SK-N-SH treated with all-trans-retinoic acid at 6 μM for 48 hours (cell line): ENCODE measurements around the gene HELZ2.

Source experiments
- CREB5 ChIP-seq: fragments of 250-450 bp; sonication (Bioruptor Pico); IDR thresholded peaks from 2 replicates; pipeline ENCODE4 v1.5.1; 2020; ENCODE audit warnings: low read depth, mild to moderate bottlenecking, moderate library complexity
- GLIS3 ChIP-seq: fragments of 250-450 bp; sonication (Bioruptor Pico); IDR thresholded peaks from 2 replicates; pipeline ENCODE4 v1.5.0; 2020; ENCODE audit warnings: mild to moderate bottlenecking, moderate library complexity
- OSR1 ChIP-seq: fragments of 250-450 bp; sonication (Bioruptor Pico); IDR thresholded peaks from 2 replicates; pipeline ENCODE4 v1.8.0; 2022; ENCODE audit warnings: moderate library complexity, mild to moderate bottlenecking, inconsistent platforms
- TCF4 ChIP-seq: fragments of 250-450 bp; sonication (Bioruptor Pico); IDR thresholded peaks from 2 replicates; pipeline ENCODE4 v1.8.0; 2021; ENCODE audit warnings: mild to moderate bottlenecking, moderate library complexity, borderline replicate concordance
- TOX ChIP-seq: fragments of 250-450 bp; sonication (Bioruptor Pico); IDR thresholded peaks from 2 replicates; pipeline ENCODE4 v1.8.0; 2021; ENCODE audit warnings: mild to moderate bottlenecking, moderate library complexity, borderline replicate concordance
- ZC3H10 ChIP-seq: fragments of 250-450 bp; sonication (Bioruptor Pico); IDR thresholded peaks from 2 replicates; pipeline ENCODE4 v1.5.1; 2021; ENCODE audit warnings: mild to moderate bottlenecking, moderate library complexity
- ZFP30 ChIP-seq: fragments of 450-650 bp; formaldehyde crosslinking; IDR thresholded peaks from 2 replicates; pipeline ENCODE4 v1.5.0; 2022; ENCODE audit warnings: mild to moderate bottlenecking, moderate library complexity

GRCh38 chr20:63606686-63607085 lies 32.6 kb upstream of the HELZ2 start:
- TF ChIP-seq CREB5 (CRISPR knock-in tag) (no peak), TOX (CRISPR knock-in tag) (no peak), GLIS3 (CRISPR knock-in tag) (no peak), ZFP30 (no peak), ZC3H10 (CRISPR knock-in tag) (no peak), OSR1 (no peak), TCF4 (CRISPR knock-in tag) (no peak)
